HG03354 (cell line): ENCODE data around the gene NDUFB8.
A peak's percentile ranks its signal among the peaks of the same experiment; 100 is the strongest.

Source experiments
- ATAC-seq: cut with Tn5 transposase; IDR thresholded peaks from one replicate; pipeline ENCODE4 v1.9.1; 2021; ENCODE audit warnings: mild to moderate bottlenecking; ENCODE audit not compliant: unreplicated experiment, poor library complexity, severe bottlenecking

The NDUFB8 gene

GRCh38 chr10:100481462-100482081 lies 48.1 kb downstream of the NDUFB8 start:
- ATAC-seq, result peak; percentile 99

GRCh38 chr10:100480002-100480401 lies 49.7 kb downstream of the NDUFB8 start:
- no peak for ATAC-seq

GRCh38 chr10:100479037-100479436 lies 50.6 kb downstream of the NDUFB8 start:
- ATAC-seq, result no peak

- no peak for ATAC-seq
Measured at GRCh38 chr10:100477970-100478369, 51.7 kb downstream of the NDUFB8 start.
